SK-N-DZ (cell line): ENCODE measurements around the gene ELMOD3.
"Not testable (repeated sequence)": the region's sequence is repeated elsewhere in the genome, so short reads cannot be mapped to it uniquely, and the experiment has no call there.

ENCODE experiments used
- DNase-seq: peaks from one replicate; pipeline ENCODE4 v3.0.0-alpha.2; 2015; ENCODE audit warnings: low spot score

Gene ELMOD3

DNA sequence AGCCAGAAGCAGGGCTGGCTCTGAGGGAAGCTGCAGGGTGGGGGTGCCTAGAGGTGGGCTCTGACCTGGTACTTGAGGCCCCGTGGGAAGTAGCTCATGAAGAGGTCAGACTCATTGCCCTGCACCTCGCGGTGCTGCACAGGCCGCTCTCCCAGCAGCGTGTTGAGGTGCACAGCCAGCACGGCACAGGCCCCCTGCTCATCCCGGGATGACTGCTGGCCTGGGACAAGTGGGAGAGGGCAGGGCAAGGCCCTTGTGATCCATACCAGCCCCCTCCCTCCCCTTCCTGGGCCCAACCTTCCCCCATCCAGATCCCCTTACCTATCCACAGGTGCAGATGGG lies 46.9 kb downstream of the ELMOD3 start:
- no peak for DNase-seq

DNA sequence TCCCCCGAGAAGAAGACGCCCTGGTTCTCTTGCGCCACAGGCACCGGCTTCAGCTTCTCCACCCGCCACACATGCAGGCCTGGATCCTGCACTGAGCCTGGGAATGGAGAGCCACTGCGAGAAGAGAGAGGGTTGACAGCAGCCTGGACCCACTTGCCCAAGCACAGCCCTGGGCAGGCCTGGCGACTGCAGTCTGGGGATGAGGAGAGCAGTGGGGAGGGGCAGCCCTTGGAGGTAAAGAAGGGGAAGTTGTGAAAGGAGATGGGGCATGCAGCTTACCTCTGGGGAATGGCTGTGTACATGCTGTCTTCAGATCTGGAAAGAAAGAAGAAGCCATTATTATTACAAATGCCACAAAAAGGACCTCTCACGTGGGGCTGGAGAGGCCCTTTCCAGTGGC lies 47.3 kb downstream of the ELMOD3 start:
- no peak for DNase-seq

DNA sequence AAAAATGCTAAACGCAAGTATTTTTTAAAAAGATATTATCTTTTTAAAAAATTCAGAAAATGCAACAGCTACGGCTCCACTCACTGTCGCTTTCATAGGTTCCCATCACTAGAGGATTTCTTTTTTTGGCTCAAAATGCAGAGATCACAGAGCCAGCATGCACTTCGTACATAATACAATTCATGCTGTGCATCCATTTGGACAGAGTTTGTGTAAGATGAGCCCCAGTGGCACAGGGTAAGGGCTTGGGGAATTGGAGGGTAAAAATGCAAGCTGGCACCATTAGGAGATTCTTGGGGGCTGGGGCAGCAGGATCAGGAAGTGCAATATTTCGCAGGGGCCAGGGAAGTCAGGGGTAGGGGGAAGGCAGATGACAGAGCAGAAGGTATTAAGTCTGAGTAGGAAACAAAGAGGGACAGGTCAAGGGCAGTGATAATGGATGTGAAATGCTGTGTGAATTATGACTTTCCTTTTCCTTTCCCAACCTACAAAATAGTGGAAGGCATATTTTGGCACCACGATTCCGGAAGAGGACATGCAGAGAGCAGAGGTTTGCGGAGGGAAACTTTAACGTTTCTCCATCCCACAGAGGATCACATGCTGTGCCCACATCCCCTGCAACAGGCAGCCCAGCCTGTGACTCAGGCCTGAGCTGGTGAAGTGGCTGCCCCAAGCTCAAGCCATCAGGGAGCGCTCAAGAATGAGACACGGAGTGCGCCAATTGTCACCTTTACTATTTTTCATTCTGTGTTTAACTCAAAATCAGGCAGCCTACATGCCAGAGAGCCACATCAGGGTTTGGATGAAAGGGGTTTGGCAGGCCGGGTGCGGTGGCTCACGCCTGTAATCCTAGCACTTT lies 50.9 kb downstream of the ELMOD3 start:
- no peak for DNase-seq

DNA sequence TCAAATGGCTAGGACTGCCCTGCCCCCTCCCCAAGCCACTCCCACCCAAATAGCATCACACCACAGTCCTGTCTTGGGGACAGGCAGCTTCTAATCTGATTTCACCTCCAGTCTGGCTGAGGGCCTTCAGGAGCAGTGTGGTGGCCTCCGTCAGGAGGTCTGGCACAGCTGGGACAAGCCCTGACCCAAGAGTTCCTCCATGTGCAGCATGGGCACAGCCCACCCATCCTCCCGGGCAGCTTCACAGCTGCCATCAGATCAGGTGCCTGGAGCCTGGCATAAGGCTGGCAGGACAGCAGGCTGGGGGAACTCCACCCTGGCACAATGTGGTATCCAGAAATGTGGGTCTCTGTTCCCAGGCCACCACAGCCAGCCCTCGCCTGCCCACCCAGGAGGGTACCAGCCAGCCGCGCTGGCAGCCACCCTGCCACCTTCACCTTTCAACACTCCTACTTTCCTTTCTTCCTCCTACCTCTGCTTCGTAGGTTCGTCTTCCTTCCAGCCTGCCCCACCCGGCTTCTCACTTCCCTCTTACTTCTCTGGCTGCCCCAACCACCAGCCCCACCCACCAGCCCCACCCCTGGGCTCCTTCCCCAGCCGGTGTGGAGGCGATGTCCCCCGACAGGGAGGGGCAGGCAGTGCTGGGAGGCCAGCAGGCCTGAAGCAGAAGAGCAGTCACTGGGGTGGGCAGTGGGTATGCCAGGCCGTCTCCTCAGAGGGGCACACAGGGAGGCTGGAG lies 55.4 kb downstream of the ELMOD3 start, which contains the start of gene CAPG:
Gene CAPG (minus strand): TSS at position 522 of the 739 bp plus-strand sequence. CDS start 8,221 bp downstream, outside the sequence.
- no peak for DNase-seq

DNA sequence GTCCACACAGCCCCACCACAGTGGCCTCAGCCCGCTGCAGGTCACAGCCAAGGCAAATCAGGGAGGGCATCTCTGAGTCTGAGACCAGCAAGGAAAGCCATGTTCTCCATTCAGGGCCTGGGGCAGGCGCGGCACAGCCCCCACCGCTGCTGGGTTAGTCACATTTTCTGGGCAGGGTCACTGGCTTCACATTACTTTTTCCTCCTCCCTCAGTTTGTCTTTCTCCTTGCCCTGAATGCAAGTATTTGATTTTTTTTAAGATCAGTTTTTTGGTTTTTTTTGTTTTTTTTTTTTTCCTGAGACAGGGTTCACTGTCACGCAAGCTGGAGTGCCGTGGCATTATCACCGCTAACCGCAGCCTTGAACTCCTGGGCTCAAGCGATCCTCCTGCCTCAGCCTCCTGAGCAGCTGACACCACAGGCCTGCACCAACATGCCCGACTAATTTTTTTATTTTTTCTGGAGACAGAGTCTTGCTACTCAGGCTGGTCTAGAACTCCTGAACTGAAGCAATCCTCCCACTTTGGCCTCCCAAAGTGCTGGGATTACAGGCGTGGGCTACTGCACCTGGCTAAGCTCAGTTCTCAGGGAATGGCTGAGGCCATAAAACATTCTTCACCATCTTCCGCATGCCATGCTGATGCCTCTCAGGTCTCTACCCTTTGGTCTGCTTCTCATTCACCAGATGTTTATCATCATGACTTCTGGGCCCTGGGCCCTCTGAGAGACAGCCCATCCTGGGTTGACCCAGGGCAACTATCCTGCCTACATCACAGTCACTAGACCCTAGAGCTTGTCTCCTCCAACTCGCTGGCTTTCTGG lies 56.2 kb downstream of the ELMOD3 start:
- DNase-seq: no peak

DNA sequence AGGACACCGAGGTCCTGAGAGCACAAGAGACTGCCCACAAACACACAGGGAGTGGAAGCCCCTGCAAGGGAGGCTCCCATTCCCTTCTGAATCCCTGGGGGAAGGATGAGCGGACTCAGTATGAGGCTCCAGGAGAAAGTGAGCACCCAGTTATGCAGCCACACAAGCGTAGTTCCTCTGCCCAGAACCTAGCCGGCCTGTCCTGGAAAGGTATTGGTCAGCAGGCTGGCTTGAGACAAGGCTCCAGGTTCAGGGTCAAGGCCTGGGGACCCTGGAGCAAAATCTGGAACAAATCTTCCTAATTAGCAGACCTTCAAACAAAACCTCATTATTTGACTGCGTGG lies 56.8 kb downstream of the ELMOD3 start:
- no peak for DNase-seq

DNA sequence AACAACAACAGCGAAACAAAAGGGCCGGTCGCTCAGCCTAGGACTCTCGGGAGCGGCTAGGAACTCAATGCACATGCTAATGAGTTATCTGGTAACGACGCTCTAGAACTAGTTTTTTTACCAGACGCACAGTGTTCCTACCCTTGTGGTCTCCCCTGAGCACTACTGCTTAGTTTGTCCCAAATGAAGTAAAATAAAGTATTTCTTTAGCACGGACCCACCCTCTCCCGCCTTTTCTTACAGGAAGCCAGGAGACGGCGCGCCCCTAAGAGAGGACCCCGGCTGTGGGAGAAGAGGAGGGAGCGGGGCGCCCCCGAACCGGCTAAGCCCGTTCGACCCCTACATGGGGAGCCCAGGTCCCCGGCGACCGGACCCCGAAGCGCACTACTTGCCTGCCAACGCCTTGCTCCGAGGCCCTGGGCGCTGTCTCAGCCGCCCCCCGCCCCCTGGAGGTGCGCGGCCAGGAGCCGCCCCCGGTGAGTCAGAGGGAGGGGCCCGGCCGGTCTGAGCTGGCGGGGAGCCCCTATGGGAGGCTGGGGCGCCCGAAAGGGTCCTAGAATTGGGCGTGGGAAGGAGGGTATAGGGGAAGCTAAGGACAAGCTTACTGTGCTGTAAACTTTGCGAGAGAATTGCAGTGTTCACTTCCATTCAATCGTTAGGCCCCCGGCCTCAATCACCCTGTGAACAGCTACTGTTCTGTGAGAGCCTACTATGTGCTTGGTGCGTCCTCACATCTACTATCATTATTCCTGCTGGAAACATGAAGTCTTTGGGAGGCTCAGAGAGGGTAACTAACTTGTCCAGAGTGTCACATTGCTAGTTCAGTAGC lies 59.2 kb downstream of the ELMOD3 start:
- DNase-seq: no peak

DNA sequence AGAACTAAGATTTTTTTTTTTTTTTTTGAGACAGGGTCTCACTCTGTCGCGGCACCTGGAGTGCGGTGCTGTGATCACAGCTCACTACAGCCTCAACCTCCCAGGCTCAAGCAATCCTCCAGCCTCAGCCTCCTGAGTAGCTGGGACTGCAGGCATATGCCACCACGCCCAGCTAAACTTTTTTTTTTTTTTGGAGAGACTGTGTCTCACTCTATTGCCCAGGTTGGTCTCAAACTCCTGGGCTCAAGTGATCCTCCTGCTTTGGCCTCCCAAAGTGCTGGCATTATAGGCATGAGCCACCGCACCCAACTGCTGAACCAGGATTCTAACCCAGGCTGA lies 59.8 kb downstream of the ELMOD3 start:
- not testable (repeated sequence) for DNase-seq

DNA sequence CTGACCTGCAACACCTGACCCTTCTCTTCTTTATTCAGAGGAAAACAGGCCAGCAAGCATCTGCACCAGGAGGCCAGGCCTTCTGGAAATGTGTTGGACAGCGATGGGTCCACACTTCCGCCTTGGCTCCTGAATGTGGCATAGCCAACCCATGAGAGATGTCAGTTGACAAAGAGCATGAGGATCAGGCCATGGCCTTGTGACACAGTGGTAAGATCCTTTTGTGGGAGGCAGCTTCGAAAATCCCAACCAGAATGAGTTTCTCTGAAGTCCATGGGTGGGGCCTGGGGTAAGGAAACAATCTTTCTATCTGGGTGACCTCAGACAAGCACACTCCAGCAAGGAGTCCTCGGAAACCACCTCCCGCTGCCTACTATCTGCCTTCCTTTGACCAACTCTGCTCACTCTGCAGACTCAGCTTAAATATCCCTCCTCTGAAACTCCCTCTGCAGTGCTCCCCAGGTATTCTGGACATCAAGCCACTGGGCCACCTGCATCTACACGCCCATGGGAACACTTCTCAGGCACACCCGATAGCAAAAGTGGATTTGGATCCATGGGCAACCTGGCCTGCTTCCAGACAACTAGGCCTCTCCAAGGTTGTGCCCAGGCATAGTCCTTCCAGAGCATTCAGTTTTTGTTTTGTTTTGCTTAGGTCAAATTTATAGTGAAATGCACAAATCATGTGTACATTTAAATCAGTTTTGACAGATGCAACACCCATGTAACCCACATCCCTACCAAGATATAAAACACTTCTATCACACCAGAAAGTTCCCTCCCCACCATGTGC lies 60.4 kb downstream of the ELMOD3 start:
- no peak for DNase-seq

DNA sequence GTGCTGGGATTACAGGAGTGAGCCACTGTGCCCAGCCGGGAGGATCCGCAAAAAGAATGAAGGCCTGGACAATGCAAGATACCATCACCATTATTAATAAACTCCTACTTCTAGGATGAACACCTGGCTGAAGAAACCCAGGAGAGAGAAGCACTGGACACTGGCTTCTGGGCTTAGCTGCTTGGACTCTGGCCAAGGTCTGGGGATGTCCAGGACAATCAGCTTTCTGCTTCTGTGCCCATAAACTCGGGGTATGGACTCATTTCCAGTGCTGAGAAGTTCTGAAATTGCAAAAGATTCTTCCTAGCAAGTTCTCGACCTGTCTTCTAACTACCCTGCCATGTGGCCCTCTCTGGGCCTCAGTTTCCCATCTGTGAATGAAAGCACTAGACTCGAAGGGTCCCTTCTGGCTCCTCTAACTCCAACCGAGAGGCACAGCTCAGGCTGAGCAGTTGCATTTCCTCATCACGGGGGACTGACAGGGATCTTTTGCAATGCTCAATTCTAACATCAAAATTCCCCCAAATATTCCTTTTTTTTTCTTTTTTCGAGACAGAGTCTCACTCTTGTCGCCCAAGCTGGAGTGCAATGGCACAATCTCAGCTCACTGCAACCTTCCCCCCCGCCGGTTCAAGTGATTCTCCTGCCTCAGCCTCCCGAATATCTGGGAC lies 61.5 kb downstream of the ELMOD3 start:
- no peak for DNase-seq

DNA sequence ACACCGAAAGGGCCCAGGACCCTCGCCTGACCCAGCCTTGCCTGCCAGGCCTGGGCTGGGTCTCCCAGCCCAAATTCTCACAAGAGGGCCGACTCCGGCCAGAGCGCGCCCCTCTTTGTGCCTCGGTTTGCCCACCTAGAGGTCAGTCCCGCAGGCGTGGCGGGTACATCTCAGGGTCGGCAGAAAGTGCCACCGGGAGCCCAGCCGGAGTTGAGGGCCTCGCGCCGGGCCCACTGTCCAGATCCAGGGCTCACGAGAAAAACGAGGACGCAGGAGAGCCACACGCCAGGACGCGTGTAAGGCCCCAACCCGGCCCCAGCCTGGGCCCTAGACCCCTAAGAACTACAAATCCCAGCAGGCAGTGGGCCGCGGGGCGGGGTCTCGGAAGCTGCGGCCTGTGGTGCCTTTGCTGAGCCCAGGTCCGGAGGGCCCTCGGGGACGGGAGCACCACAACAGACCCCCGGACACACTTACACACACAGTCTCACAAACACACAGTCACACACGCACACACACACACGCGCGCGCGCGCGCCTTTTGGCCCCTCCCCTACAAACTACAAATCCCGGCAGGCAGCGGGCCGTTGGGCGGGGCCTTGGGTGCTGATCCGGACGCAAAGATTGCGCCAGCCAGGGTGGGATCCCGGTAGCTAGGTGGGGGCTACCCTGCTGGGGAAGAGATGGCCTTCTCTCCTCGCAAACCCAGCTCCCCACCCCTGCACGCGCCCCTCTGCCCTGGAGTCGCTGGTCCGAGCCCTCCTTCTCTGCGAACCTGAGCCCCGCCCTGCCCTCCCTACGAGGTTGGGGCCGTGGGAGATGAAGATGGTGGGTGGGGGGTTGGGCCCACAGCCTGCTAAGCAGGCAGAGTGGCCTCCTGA lies 63.8 kb downstream of the ELMOD3 start, which contains the start of gene SH2D6:
Gene SH2D6 (plus strand): TSS at position 583 of the 877 bp plus-strand sequence. CDS start 10,752 bp downstream, outside the sequence.
- peak; percentile 89 for DNase-seq

DNA sequence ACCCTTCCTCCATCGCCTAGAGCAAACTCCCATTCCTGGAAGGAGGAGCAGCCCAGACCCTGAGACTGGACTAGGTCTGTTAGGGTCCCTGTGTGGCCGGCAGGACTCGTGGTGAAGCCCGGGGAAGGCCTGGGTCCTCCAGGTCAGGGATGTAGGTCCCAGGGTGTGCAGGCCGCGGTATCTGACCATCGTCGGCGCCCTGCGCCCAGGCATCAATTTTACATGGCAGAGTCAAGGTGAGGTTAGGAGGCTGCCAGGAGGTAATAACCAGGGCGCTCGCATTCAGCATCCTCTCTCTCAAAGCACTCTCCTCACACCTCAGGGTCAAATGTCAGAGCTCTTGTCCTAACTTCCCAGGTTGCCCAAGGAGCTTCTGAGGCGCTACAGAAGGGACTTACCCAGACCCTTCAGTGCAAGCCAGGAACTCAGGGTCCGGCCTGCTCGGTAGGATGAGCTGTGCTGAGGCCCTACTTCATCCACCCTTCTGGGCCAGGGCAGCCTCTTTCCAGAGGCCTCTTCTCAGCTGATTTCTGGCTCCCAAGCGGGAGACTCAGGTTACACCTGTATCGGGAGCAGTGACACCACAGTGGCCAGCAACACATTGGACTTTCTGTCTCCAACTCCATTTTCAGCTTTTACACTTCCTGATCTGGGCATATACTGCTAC lies 64.6 kb downstream of the ELMOD3 start:
- no peak for DNase-seq

DNA sequence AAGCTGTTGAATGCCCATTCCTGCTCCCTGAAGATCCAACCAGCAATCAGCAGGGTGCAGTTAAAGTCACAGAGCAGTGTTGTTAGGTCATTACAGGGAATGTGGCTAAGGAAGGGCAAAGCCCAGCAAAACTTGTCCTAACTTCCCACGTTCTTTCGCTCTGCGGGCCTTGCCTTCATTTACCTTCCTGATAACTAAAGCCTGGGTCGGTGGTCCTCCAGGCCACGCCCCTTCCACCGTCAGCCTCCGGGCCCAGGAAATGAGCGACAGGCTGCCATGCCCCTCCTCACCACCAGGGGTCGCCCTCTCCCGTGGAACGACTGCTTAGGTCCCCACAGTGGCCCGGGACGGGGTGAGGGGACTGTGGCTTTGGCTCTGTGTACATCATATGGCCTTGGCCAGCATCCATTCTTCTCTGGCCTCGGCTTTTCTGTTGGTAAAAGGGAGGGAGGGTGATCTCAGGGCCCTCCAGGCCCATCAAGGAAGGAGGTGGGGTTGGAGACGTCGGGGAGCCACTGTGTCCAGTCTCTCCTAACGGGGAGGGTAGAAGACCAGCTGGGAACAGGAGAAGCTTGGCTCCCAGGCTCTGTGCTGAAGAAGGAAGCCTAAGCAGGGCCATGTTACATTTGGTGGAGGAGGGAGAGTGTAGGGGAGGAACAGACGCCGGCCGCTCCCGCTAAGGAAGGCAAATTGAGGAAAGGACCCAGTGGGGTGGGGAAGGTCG lies 66.1 kb downstream of the ELMOD3 start:
- DNase-seq: peak; percentile 88

DNA sequence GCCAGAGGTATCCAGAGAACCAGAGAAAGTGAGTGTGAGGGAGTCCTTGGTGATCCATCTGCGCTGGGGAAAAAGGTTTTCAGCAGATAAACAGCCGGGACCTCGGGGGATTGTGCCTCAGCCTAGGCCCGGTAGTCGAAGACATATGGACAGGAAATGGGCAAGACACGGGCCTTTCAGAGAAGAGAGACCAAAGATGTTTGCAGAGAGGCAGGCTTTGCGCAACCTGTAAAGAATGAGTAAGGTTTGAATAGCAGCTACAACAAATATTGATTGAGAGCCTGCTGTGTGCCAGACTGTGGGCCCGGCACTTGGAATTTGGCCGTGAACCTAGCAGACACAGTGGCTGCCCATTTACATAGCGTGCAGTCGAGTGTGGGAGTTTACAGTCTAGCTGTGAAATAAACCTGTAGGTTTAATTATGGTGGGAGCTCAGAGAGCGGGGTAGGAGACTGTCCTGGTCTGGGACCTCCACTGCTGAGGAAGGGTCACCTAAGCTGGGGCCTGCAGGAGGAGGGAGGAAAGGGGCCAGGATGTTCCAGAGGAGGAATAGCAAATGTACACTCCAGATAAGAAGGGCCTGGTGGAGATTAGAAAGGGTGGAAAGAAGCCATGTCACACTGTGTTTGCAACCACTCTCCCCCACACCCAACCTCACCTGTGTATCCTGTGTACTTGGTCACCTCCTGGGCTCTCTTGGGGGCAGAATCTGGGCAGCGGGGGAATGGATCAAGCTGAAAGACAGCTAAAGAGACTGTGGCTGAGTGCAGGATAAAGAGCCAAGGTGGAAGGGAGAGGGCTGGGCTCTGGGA lies 66.9 kb downstream of the ELMOD3 start:
- no peak for DNase-seq

DNA sequence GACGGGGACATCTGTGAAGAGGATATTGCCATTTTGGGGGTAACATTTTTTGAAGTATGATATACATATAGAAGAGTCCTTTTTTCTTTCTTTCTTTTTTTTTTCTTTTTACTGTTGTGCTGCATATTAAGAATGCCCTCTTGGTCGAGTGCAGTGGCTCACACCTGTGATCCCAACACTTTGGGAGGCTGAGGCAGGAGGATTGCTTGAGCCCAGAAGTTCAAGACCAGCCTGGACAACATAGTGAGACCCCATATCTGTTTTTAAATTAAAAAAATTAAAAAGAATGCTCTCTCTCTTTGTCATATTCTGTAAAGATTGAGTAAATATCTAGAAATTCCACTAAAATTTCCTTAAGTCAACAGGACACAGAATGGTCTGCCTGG lies 67.5 kb downstream of the ELMOD3 start:
- no peak for DNase-seq

DNA sequence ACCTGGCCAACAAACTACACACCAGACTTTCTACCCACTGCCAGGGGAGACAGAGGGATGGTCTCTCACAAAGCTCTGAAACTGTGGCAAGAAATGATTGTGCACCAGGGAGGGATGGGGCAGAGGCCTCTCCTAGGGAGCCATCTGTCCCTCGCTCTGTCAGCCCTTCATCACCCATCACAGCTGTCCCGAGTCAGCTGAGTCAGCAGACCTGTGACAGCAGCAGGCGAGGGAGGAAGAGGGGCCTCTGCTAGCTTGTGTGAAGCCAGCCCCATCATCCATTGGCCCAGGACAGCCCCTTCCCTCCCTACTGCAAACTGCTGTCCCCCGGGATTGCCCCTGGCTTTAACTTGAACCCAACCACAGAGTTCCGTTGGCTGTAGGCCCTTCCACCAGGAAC lies 69.0 kb downstream of the ELMOD3 start:
- DNase-seq: peak; percentile 46

DNA sequence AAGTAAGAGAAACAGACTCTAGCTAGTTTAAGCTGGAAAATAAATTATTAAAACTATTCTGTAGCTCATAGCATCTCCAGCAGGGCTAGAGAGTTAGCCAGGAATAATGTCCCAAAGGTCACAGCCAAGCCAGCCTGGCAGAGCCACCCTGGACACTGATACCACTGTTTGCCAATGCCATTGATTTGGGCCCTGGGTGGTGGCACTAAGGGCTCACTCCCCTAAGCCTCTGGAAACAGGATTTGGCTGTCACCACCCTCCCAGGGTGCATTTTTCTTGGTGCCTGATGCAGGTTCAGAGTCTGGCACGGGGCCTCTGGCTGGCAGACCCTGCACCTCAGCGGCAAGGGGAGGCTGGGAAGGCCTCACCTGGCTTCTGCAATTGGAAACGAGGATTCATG lies 71.0 kb downstream of the ELMOD3 start:
- no peak for DNase-seq
